ENCODE measurements around the gene PPME1. TPM values are rescaled to one million over a fixed set of nuclear protein-coding genes. Genes with fewer than 3 reads are reported as not detected.

PPME1 gene
- total RNA-seq, 1 experiment from 2014 or later = 99.4 TPM

- ATAC-seq (no peak), DNase-seq (ENCODE audit: low read depth, low spot score) (no peak)
- Histone ChIP-seq H3K36me3 (ENCODE audit: control insufficient read depth, insufficient read depth, low read length) (peaks cover 34% of the 10 kb centered on the region), H3K9me3 (ENCODE audit: control insufficient read depth, insufficient read depth, low read depth, low read length) (no peaks in the 10 kb centered on the region), H3K4me3 (ENCODE audit: low read depth in 2 of 2, low read length in 2 of 2) (no peak overlapping the region), H3K27ac (ENCODE audit: low read length) (no peak overlapping the region), H3K4me1 (ENCODE audit: control insufficient read depth, insufficient read depth, low read length) (no peaks in the 10 kb centered on the region), H3K27me3 (ENCODE audit: control insufficient read depth, insufficient read depth, low read length) (no peaks in the 10 kb centered on the region)
- intact Hi-C loops (cut with micrococcal nuclease; ENCODE audit: unreplicated experiment) (no loop called here), in situ Hi-C loops (cut with HindIII; ENCODE audit: low pct_unique_long_range_greater_than_20kb, low sequenced_read_pairs) (no loop called here)
- no TSS peak for BruUV-seq (replicated peaks)
- ChIA-PET POLR2A (interaction anchor here (0.9 kb wide), 1 partner anchor 14 kb away, joined by 13 read pairs; no protein-coding TSS in a partner anchor), CTCF (no interaction called here)
- TF ChIP-seq POLR2AphosphoS5 (IDR thresholded peaks at IDR 0.05; ENCODE audit: low read depth, low read length) (no peak), SIN3A (IDR thresholded peaks at IDR 0.05; ENCODE audit: borderline replicate concordance, insufficient read depth, low read depth, low read length) (no peak), TCF7L2 (IDR thresholded peaks at IDR 0.05; ENCODE audit: low read depth, low read length) (no peak), REST (IDR thresholded peaks at IDR 0.05; ENCODE audit: insufficient read depth in 1 of 2, low read depth in 2 of 2, low read length in 1 of 2) (no peak), CTCF (IDR thresholded peaks at IDR 0.05) (no peak)
Measured at GRCh38 chr11:74238243-74238642, 67.2 kb downstream of the PPME1 start.

GRCh38 chr11:74248469-74248868 lies 77.4 kb downstream of the PPME1 start:
- BruUV-seq (replicated peaks) = no TSS peak
- ChIA-PET POLR2A (interaction anchor here (0.6 kb wide), 1 partner anchor 59 kb away, joined by 3 read pairs; no protein-coding TSS in a partner anchor), CTCF (no interaction called here)
- no peak overlapping the region for H3K4me3 ChIP-seq (ENCODE audit: low read depth in 2 of 2, low read length in 2 of 2)
- H3K36me3 ChIP-seq (ENCODE audit: control insufficient read depth, insufficient read depth, low read length) = peaks cover 26% of the 10 kb centered on the region
- H3K27ac ChIP-seq (ENCODE audit: low read length) = no peak overlapping the region
- H3K27me3 ChIP-seq (ENCODE audit: control insufficient read depth, insufficient read depth, low read length) = no peaks in the 10 kb centered on the region
- intact Hi-C loops (cut with micrococcal nuclease; ENCODE audit: unreplicated experiment) (no loop called here), in situ Hi-C loops (cut with HindIII; ENCODE audit: low pct_unique_long_range_greater_than_20kb, low sequenced_read_pairs) (no loop called here)
- no peaks in the 10 kb centered on the region for H3K9me3 ChIP-seq (ENCODE audit: control insufficient read depth, insufficient read depth, low read depth, low read length)
- ATAC-seq (no peak), DNase-seq (ENCODE audit: low read depth, low spot score) (no peak)
- H3K4me1 ChIP-seq (ENCODE audit: control insufficient read depth, insufficient read depth, low read length) = no peaks in the 10 kb centered on the region
- TF ChIP-seq SIN3A (IDR thresholded peaks at IDR 0.05; ENCODE audit: borderline replicate concordance, insufficient read depth, low read depth, low read length) (no peak), TCF7L2 (IDR thresholded peaks at IDR 0.05; ENCODE audit: low read depth, low read length) (no peak), CTCF (IDR thresholded peaks at IDR 0.05) (no peak), REST (IDR thresholded peaks at IDR 0.05; ENCODE audit: insufficient read depth in 1 of 2, low read depth in 2 of 2, low read length in 1 of 2) (no peak), POLR2AphosphoS5 (IDR thresholded peaks at IDR 0.05; ENCODE audit: low read depth, low read length) (no peak)
